Mucosa of descending colon (tissue), 3 donors: ENCODE data around the gene CCDC57. TPM values are rescaled to one million over a fixed set of nuclear protein-coding genes. Genes with fewer than 3 reads are reported as not detected.
A peak's percentile ranks its signal among the peaks of the same experiment; 100 is the strongest.

Source experiments
- ATAC-seq: fragments of 200-7000 bp; cut with Tn5 transposase; one replicate; pipeline ENCODE4 v1.9.1; 2020; ENCODE audit warnings: mild to moderate bottlenecking, moderate library complexity
- DNase-seq, 3 donors: peaks; one replicate each; pipeline ENCODE4 v3.0.0-alpha.2; 2020
- H3K36me3 ChIP-seq: fragments of 200-600 bp; one replicate; pipeline ENCODE4 v1.8.0; 2021; ENCODE audit warnings: low read depth, mild to moderate bottlenecking
- H3K4me1 ChIP-seq: fragments of 200-600 bp; one replicate; pipeline ENCODE4 v1.8.0; 2021; ENCODE audit warnings: low read depth, mild to moderate bottlenecking
- H3K4me3 ChIP-seq: fragments of 200-600 bp; one replicate; pipeline ENCODE4 v1.8.0; 2021; ENCODE audit warnings: mild to moderate bottlenecking
- H3K9me3 ChIP-seq: fragments of 200-600 bp; one replicate; pipeline ENCODE4 v1.8.0; 2021; ENCODE audit warnings: mild to moderate bottlenecking
- intact Hi-C, 2 donors: fragments of 100-400 bp; cut with DNase I in 1 of 2; cut with micrococcal nuclease in 1 of 2; formaldehyde crosslinking; loops; one replicate each; pipeline versions ENCODE4 v1.11.0 to v1.11.1; 2022; cut with DNase I, micrococcal nuclease
- total RNA-seq, 3 donors: library from RNA; stranded (reverse); fragmentation: NEBNext Ultra II Directional in 2 of 3; extraction: Animal tissue kit (Norgen Biotek cat#: 25700) in 2 of 3; gene quantifications; one replicate each; pipeline versions ENCODE4 v1.2.1 to v1.2.4, GENCODE V29; 2021 to 2023
- TF ChIP-seq, protein P1 (sequence below): fragments of 200-600 bp; IDR thresholded peaks from one replicate; pipeline ENCODE4 v1.8.0; 2022; ENCODE audit warnings: antibody characterized with exemption, mild to moderate bottlenecking
- donor health status: DM: no; HTN: no; CAD: no; lungs with moderate emphysema.
- donor health status: DM: no; HTN: no; CAD: no.
- donor health status: DM: no; HTN: yes; CAD: no.

CCDC57 gene
- total RNA-seq, 3 donors from 2014 or later, result 41.3 to 46.3 (median 45.4) TPM

DNA sequence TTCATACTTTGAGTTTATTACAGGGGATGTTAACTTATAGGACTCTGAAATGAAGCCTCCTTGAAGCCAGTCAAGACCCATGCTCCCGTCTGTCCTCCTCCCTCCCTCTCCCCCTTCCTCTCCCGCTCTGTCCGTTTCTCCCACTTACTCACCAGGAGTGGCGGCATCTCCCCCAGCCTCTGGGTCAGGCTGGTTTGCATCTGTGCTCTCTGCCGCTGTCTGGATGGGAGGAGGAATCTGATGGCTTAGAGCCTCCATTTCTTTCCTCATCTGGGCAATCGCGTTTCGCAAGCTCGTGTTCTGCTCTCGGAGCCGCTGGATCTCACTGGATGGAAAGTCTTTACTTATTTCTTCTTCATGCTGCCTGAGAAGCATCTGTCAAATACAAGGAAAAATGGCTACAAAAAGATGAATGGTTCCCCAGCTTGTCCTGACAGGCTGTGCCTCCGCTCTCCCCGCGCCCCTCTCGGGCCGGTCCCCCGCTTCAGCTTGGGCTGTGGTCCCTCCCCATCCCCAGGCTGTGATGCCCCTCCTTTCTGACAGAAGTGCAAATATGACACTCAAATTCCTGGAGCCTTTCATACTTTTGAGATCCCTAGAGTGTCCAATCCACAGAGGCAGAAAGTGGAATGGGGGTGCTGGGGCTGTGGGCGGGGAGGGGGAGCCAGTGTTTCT, 40.0 kb downstream of the CCDC57 start:
- Histone ChIP-seq H3K4me3 (no peak overlapping the region), H3K9me3 (no peaks in the 10 kb centered on the region), H3K4me1 (peaks cover 3% of the 10 kb centered on the region), H3K36me3 (no peaks in the 10 kb centered on the region)
- ATAC-seq (no peak), DNase-seq (peak in 1 of 3 donors; percentile 3)
- intact Hi-C loops, result no loop called here
- TF ChIP-seq, protein P1, sequence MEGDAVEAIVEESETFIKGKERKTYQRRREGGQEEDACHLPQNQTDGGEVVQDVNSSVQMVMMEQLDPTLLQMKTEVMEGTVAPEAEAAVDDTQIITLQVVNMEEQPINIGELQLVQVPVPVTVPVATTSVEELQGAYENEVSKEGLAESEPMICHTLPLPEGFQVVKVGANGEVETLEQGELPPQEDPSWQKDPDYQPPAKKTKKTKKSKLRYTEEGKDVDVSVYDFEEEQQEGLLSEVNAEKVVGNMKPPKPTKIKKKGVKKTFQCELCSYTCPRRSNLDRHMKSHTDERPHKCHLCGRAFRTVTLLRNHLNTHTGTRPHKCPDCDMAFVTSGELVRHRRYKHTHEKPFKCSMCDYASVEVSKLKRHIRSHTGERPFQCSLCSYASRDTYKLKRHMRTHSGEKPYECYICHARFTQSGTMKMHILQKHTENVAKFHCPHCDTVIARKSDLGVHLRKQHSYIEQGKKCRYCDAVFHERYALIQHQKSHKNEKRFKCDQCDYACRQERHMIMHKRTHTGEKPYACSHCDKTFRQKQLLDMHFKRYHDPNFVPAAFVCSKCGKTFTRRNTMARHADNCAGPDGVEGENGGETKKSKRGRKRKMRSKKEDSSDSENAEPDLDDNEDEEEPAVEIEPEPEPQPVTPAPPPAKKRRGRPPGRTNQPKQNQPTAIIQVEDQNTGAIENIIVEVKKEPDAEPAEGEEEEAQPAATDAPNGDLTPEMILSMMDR, result no peak

DNA sequence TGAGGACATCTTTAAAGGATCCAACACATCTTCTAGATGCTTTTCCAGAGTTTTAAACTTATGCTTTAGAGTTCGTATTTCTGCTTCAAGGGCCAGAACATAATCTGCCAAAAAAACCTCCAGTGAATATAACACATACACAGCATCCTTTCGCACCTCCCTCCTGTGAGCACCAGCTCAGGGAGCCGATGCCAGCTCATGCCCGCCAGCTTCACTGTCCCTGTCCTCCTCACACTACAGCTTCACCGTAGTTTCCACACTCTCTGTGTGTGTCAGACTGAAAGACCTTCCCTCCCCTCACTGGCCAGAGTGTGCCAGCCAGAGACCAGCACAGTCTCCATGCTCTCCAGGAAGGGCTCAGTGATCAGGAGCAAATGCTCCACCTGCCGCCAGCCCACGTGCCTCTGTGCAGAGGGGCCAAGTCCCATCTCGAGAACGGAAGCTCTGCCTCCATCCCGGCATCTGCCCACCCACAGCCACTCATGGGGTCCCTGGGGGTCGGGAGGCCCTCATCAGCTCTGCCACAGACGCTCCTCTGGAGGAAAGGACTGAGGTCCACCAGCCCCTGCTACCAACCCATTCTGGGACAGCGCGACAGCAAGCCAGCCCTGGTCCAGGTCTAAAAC, 40.8 kb downstream of the CCDC57 start:
- DNase-seq, result peak in 1 of 3 donors; percentile 39
- Histone ChIP-seq H3K4me3 (no peak overlapping the region), H3K9me3 (no peaks in the 10 kb centered on the region), H3K36me3 (no peaks in the 10 kb centered on the region), H3K4me1 (peaks cover 3% of the 10 kb centered on the region)
- intact Hi-C loops, result no loop called here
- ATAC-seq, result no peak
- TF ChIP-seq, protein P1, result no peak

DNA sequence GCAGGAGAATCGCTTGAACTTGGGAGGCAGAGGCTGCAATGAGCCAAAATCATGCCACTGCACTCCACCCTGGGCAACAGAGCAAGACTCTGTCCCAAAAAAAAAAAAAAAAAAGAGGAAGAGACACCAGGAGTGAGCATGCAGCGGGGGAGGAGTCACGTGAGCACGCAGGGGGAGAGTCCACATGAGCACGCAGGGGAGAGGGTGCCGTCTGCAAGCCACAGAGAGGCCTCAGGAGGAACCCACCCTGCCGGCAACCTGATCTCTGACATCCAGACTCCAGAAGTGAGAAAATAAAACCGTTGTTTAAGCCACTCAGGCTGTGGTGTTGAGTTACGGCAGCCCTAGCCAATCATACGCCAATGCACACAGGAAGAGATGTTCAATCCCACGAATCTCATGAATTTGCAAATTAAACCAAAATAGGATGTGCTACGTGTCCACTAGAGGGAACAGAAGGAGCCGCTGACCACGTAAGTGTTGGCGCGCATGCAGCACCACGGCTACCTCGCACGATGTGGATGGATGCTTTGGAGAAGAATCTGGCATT, 42.2 kb downstream of the CCDC57 start:
- no peaks in the 10 kb centered on the region for H3K9me3 ChIP-seq

DNA sequence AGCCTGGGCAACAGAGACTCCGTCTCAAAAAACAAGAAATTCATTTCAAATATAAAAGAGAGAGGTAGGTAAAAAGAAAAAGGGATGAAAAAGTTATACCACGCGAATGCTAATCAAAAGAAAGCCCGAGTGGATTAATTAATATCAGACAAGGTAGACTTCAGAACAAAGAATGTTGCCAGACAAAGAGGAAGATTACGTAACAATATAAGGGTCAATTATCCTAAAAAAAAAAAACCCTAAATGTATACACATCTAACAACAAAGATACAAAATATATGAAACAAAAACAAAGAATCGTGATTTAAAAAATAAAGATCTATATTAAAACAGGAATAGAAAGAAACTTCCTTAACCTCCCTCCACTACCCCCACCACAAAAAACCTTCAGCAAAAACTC, 44.1 kb downstream of the CCDC57 start:
- no peak overlapping the region for H3K4me3 ChIP-seq
- intact Hi-C loops, result no loop called here
- TF ChIP-seq, protein P1, result no peak
- ATAC-seq (no peak), DNase-seq (no peak)
- no peaks in the 10 kb centered on the region for H3K36me3 ChIP-seq
- H3K4me1 ChIP-seq, result no peaks in the 10 kb centered on the region
- no peaks in the 10 kb centered on the region for H3K9me3 ChIP-seq

More for the DNA sequence above, 42.2 kb downstream of the CCDC57 start:
- ATAC-seq (peak; percentile 28), DNase-seq (peak in 2 of 3 donors; percentile 29 to 59)
- Histone ChIP-seq H3K36me3 (no peaks in the 10 kb centered on the region), H3K4me3 (no peak overlapping the region), H3K4me1 (no peaks in the 10 kb centered on the region)
- TF ChIP-seq, protein P1, result no peak
- intact Hi-C loops, result no loop called here

DNA sequence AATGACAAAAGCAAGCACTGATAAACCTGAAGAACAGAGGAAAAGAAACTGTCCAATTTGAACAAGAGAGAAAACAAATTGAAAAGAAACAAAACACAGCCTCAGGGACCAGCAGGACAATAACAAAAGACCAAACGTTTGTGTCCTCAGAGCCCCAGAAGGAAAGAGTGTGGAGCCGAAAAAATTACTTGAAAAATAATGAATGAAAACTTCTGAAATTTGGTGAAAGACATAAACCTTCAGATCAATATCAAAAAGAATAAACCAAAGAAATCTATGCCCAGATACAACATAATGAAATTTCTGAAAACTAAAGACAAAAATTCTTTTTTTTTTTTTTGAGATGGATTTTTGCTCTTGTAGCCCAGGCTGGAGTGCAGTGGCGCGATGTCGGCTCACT, 45.6 kb downstream of the CCDC57 start:
- no peak for DNase-seq

More for the DNA sequence above, 45.6 kb downstream of the CCDC57 start:
- Histone ChIP-seq H3K4me3 (no peak overlapping the region), H3K4me1 (no peaks in the 10 kb centered on the region), H3K9me3 (no peaks in the 10 kb centered on the region), H3K36me3 (no peaks in the 10 kb centered on the region)
- TF ChIP-seq, protein P1, result no peak
- intact Hi-C loops, result no loop called here
- no peak for ATAC-seq
